B cell (primary cell): ENCODE data around the gene RXFP1. TPM values are rescaled to one million over a fixed set of nuclear protein-coding genes. Genes with fewer than 3 reads are reported as not detected.

Experiments used
- ATAC-seq: fragments of 200-7000 bp; cut with Tn5 transposase; one replicate; pipeline ENCODE4 v1.10.0; 2021; ENCODE audit warnings: low read depth, mild to moderate bottlenecking, moderate number of reproducible peaks, moderate library complexity
- CTCF ChIA-PET: fragments of 350-600 bp; sonication (Branson Sonifier 250); formaldehyde crosslinking; loops from one replicate; lab custom pipeline; 2021; ENCODE audit warnings: antibody characterized with exemption, inconsistent platforms; lab: Charles Lee
- POLR2A ChIA-PET: fragments of 350-600 bp; sonication (Branson Sonifier 250); formaldehyde crosslinking; loops from one replicate; lab custom pipeline; 2021; ENCODE audit warnings: antibody characterized with exemption; lab: Charles Lee
- DNase-seq: peaks from one replicate; pipeline ENCODE4 v3.0.0; 2013
- H2AFZ ChIP-seq: 2 replicates; pipeline ENCODE4 v1.6.1; 2012; ENCODE audit warnings: mild to moderate bottlenecking, low read depth, low read length; ENCODE audit not compliant: insufficient read depth, poor library complexity, severe bottlenecking
- H3K27ac ChIP-seq, 2 donors: 1 replicate in 1 of 2; 2 replicates in 1 of 2; pipeline ENCODE4 v1.5.1; 2012 to 2013; ENCODE audit warnings: low read length in 2 of 2, mild to moderate bottlenecking in 2 of 2, moderate library complexity in 1 of 2
- H3K27me3 ChIP-seq, 4 experiments: fragments of 200-600 bp in 1 of 4; sonication (generic) in 1 of 4; replicated peaks in 1 of 4; 1 replicate in 2 of 4; 2 replicates in 2 of 4; pipeline versions ENCODE4 v1.6.1 to v1.7.0; 2013 to 2016; ENCODE audit warnings: low read length in 3 of 4, mild to moderate bottlenecking in 2 of 4, mixed read lengths in 1 of 4, moderate library complexity in 1 of 4; ENCODE audit not compliant: insufficient read depth in 4 of 4, control insufficient read depth in 3 of 4; ENCODE audit errors: control extremely low read depth in 1 of 4
- H3K36me3 ChIP-seq, 2 experiments: replicated peaks in 1 of 2; 1 replicate in 1 of 2; 2 replicates in 1 of 2; pipeline versions ENCODE4 v1.6.1 to v1.7.1; 2013; ENCODE audit warnings: low read length in 1 of 2; ENCODE audit not compliant: insufficient read depth in 2 of 2, control insufficient read depth in 1 of 2; ENCODE audit errors: control extremely low read depth in 1 of 2, extremely low read depth in 1 of 2
- H3K4me1 ChIP-seq, 2 donors: fragments of 200-600 bp in 1 of 2; sonication (generic) in 1 of 2; 1 replicate in 1 of 2; 2 replicates in 1 of 2; pipeline versions ENCODE4 v1.5.1 to v1.6.1; 2013 to 2017; ENCODE audit warnings: low read length in 2 of 2; ENCODE audit not compliant: control insufficient read depth in 2 of 2, insufficient read depth in 2 of 2
- H3K4me2 ChIP-seq: replicated peaks from 2 replicates; pipeline ENCODE3; 2012; ENCODE audit warnings: mild to moderate bottlenecking, low read depth, low read length; ENCODE audit not compliant: poor library complexity, severe bottlenecking
- H3K4me3 ChIP-seq, 5 experiments: fragments of 200-600 bp in 1 of 5; sonication (generic) in 1 of 5; 1 replicate in 3 of 5; 2 replicates in 2 of 5; pipeline versions ENCODE4 v1.5.1 to v1.7.0; 2011 to 2016; ENCODE audit warnings: low read length in 4 of 5, mild to moderate bottlenecking in 4 of 5, low read depth in 2 of 5, control low read depth in 1 of 5, moderate library complexity in 1 of 5; ENCODE audit not compliant: insufficient read depth in 1 of 5; ENCODE audit errors: control extremely low read depth in 1 of 5, extremely low read depth in 1 of 5
- H3K79me2 ChIP-seq: fragments of 200-600 bp; sonication (generic); one replicate; pipeline ENCODE4 v1.6.0; 2016; ENCODE audit warnings: low read length; ENCODE audit not compliant: control insufficient read depth, insufficient read depth
- H3K9ac ChIP-seq: fragments of 200-600 bp; sonication (generic); 2 replicates; pipeline ENCODE4 v1.6.1; 2017; ENCODE audit warnings: mild to moderate bottlenecking, low read length, moderate library complexity
- H3K9me3 ChIP-seq, 3 donors: one replicate each; pipeline versions ENCODE4 v1.6.1 to v1.7.1; 2013; ENCODE audit warnings: low read length in 2 of 3; ENCODE audit not compliant: control insufficient read depth in 2 of 3, insufficient read depth in 1 of 3; ENCODE audit errors: control extremely low read depth in 1 of 3
- H4K20me1 ChIP-seq: 2 replicates; pipeline ENCODE4 v1.6.0; 2012; ENCODE audit warnings: mild to moderate bottlenecking, low read length; ENCODE audit not compliant: insufficient read depth, control insufficient read depth, poor library complexity, severe bottlenecking
- H3K27ac Mint-ChIP-seq: one replicate; pipeline ENCODE4 v1.8.0; 2021; ENCODE audit warnings: mixed read lengths
- H3K27me3 Mint-ChIP-seq: one replicate; pipeline ENCODE4 v1.8.0; 2021; ENCODE audit warnings: mixed read lengths
- H3K4me1 Mint-ChIP-seq: one replicate; pipeline ENCODE4 v1.8.0; 2021; ENCODE audit warnings: mixed read lengths
- H3K4me3 Mint-ChIP-seq: one replicate; pipeline ENCODE4 v1.8.0; 2021; ENCODE audit warnings: mixed read lengths
- H3K9me3 Mint-ChIP-seq: one replicate; pipeline ENCODE4 v1.8.0; 2022; ENCODE audit warnings: mixed read lengths; ENCODE audit not compliant: insufficient read depth
- EZH2 ChIP-seq: IDR thresholded peaks from 2 replicates; pipeline ENCODE4 v1.6.1; 2012; ENCODE audit warnings: borderline replicate concordance, low read depth, mild to moderate bottlenecking, moderate library complexity, low read length; ENCODE audit not compliant: insufficient read depth, poor library complexity, severe bottlenecking
- WGBS: methylation state at CpG from one replicate; pipeline ENCODE4 v1.1.5; 2013; ENCODE audit warnings: missing lambda C conversion rate; ENCODE audit not compliant: insufficient coverage; 5-methylcytosine and 5-hydroxymethylcytosine counted together
- intact Hi-C: fragments of 100-400 bp; cut with micrococcal nuclease; formaldehyde crosslinking; loops from one replicate; pipeline ENCODE4 v1.10.0; 2022
- polyA plus RNA-seq: library from polyadenylated mRNA; depleted of rRNA; stranded (reverse); fragments of >200 nt; gene quantifications from 2 replicates; pipeline ENCODE4 v1.2.3, GENCODE V29; 2012
- total RNA-seq, 2 donors: library from RNA; stranded (reverse); fragments of 120-200 nt in 1 of 2; gene quantifications; 1 replicate in 1 of 2; 2 replicates in 1 of 2; pipeline versions ENCODE4 v1.2.3 to v1.2.4, GENCODE V29; 2013 to 2022
- TF ChIP-seq, protein P1 (sequence below): fragments of 200-600 bp; IDR thresholded peaks from one replicate; pipeline ENCODE4 v1.8.0; 2022; ENCODE audit warnings: antibody characterized with exemption, mild to moderate bottlenecking

The RXFP1 gene
- total and polyA plus RNA-seq, 2 donors (not counting 1 experiment from before 2014, with no cell fraction given), result not detected

DNA sequence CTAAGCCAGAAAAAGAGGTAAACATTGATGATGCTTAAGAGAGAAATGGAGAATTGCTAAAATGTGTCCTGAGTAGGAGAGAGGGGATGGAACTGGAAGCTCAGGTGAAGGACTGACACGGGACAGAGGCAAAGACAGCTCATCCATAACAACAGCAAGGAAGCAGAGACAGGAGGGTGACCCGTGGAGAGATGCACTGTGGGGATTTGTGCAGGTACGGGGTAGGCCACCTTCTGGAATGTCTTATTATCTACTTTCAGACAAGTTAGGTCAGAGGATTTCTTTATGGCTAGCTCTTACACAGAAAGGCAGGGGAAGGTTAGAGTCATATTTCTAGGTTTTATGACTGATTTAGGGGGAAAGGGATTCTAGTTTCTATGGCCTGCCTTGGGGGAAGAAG lies 31.7 kb downstream of the RXFP1 start:
- Mint-ChIP-seq H3K27ac (no peak overlapping the region), H3K27me3 (peaks cover 9% of the 10 kb centered on the region), H3K9me3 (no peaks in the 10 kb centered on the region), H3K4me3 (no peak overlapping the region), H3K4me1 (no peaks in the 10 kb centered on the region)
- H3K4me1 ChIP-seq, result no peaks in the 10 kb centered on the region
- no peaks in the 10 kb centered on the region for H3K36me3 ChIP-seq
- ATAC-seq (no peak), DNase-seq (no peak)
- H3K27ac ChIP-seq, result no peak overlapping the region
- peaks cover 0 to 3% (median 0%) of the 10 kb centered on the region in 4 experiments for H3K27me3 ChIP-seq
- no peak overlapping the region for H3K9ac ChIP-seq
- H2AFZ ChIP-seq, result no peak overlapping the region
- no peaks in the 10 kb centered on the region for H3K79me2 ChIP-seq
- TF ChIP-seq, protein P1, sequence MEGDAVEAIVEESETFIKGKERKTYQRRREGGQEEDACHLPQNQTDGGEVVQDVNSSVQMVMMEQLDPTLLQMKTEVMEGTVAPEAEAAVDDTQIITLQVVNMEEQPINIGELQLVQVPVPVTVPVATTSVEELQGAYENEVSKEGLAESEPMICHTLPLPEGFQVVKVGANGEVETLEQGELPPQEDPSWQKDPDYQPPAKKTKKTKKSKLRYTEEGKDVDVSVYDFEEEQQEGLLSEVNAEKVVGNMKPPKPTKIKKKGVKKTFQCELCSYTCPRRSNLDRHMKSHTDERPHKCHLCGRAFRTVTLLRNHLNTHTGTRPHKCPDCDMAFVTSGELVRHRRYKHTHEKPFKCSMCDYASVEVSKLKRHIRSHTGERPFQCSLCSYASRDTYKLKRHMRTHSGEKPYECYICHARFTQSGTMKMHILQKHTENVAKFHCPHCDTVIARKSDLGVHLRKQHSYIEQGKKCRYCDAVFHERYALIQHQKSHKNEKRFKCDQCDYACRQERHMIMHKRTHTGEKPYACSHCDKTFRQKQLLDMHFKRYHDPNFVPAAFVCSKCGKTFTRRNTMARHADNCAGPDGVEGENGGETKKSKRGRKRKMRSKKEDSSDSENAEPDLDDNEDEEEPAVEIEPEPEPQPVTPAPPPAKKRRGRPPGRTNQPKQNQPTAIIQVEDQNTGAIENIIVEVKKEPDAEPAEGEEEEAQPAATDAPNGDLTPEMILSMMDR, result no peak
- no peak for TF ChIP-seq EZH2
- H3K4me2 ChIP-seq, result no peak overlapping the region
- H4K20me1 ChIP-seq, result no peaks in the 10 kb centered on the region
- ChIA-PET POLR2A (no interaction called here), CTCF (no interaction called here)
- H3K4me3 ChIP-seq, result no peak overlapping the region
- WGBS, result 80% methylated on average over 1 of the region's 3 CpGs
- intact Hi-C loops, result no loop called here
- no peaks in the 10 kb centered on the region for H3K9me3 ChIP-seq

DNA sequence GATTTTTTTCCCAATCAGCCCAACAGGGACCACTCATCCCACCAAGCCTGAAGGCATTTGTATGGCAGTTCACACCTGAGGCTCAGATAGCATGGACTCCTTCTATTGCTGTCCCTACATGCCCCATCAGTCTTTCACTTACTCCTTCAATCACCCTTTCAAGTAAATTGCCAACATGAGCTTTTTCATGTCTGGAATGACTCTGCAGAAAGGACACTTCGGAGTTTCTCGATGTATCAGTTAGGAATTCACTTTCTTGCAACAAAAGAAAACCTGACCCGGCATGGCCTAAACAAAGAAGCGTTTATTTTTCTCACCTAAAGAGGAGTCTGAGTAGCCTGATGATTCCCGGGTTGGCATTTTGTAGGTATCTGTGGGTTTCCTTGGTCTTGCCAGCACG lies 38.6 kb downstream of the RXFP1 start:
- no peaks in the 10 kb centered on the region for H3K4me1 ChIP-seq
- ChIA-PET POLR2A (no interaction called here), CTCF (no interaction called here)
- Mint-ChIP-seq H3K27me3 (peaks cover 2% of the 10 kb centered on the region), H3K4me3 (no peak overlapping the region), H3K4me1 (no peaks in the 10 kb centered on the region), H3K27ac (no peak overlapping the region), H3K9me3 (no peaks in the 10 kb centered on the region)
- H2AFZ ChIP-seq, result no peak overlapping the region
- no peaks in the 10 kb centered on the region for H3K79me2 ChIP-seq
- whole genome bisulfite sequencing, result 94% methylated on average over 2 of the region's 6 CpGs
- DNase-seq (no peak), ATAC-seq (no peak)
- no peak overlapping the region for H3K9ac ChIP-seq
- intact Hi-C loops, result no loop called here
- H4K20me1 ChIP-seq, result no peaks in the 10 kb centered on the region
- H3K4me2 ChIP-seq, result no peak overlapping the region
- H3K9me3 ChIP-seq, result no peaks in the 10 kb centered on the region
- H3K4me3 ChIP-seq, result no peak overlapping the region
- no peaks in the 10 kb centered on the region for H3K27me3 ChIP-seq
- H3K27ac ChIP-seq, result no peak overlapping the region
- H3K36me3 ChIP-seq, result no peaks in the 10 kb centered on the region
- TF ChIP-seq, protein P1, result no peak
- no peak for TF ChIP-seq EZH2
